Uterus (tissue), 4 donors: Measurements from ENCODE around the gene ADGRD2. TPM values are rescaled to one million over a fixed set of nuclear protein-coding genes. Genes with fewer than 3 reads are reported as not detected.

Experiments
- DNase-seq, 2 donors: peaks; one replicate each; pipeline ENCODE4 v3.0.0-alpha.2; 2019 to 2020
- H3K27ac ChIP-seq, 2 donors: fragments of 200-600 bp; sonication (generic); 1 replicate in 1 of 2; 2 replicates in 1 of 2; pipeline ENCODE4 v1.5.1; 2016 to 2018
- H3K27me3 ChIP-seq, 2 donors: fragments of 200-600 bp; sonication (generic); one replicate each; pipeline ENCODE4 v1.5.1; 2018 to 2019; ENCODE audit warnings: control low read depth in 1 of 2
- H3K36me3 ChIP-seq, 2 donors: fragments of 200-600 bp; sonication (generic); one replicate each; pipeline ENCODE4 v1.5.1; 2019; ENCODE audit warnings: control low read depth in 1 of 2
- H3K4me1 ChIP-seq, 2 donors: fragments of 200-600 bp; sonication (generic); one replicate each; pipeline ENCODE4 v1.5.1; 2018 to 2019; ENCODE audit warnings: control low read depth in 1 of 2
- H3K4me3 ChIP-seq, 2 donors: fragments of 200-600 bp; sonication (generic); 1 replicate in 1 of 2; 2 replicates in 1 of 2; pipeline ENCODE4 v1.5.1; 2018 to 2019; ENCODE audit warnings: mild to moderate bottlenecking in 1 of 2
- H3K9me3 ChIP-seq, 2 donors: fragments of 200-600 bp; sonication (generic); one replicate each; pipeline ENCODE4 v1.5.1; 2019; ENCODE audit warnings: control low read depth in 1 of 2
- CTCF ChIP-seq, 4 experiments: fragments of 200-600 bp in 2 of 4; fragments of 450-650 bp in 2 of 4; sonication (generic) in 2 of 4; IDR thresholded peaks; one replicate each; pipeline ENCODE4 v1.5.1; 2016 to 2019; ENCODE audit warnings: antibody characterized with exemption in 4 of 4, mild to moderate bottlenecking in 2 of 4, moderate library complexity in 1 of 4
- POLR2A ChIP-seq, 2 donors: fragments of 450-650 bp; IDR thresholded peaks; one replicate each; pipeline ENCODE4 v1.6.1; 2016; ENCODE audit warnings: antibody characterized with exemption in 2 of 2, mild to moderate bottlenecking in 1 of 2, moderate library complexity in 1 of 2
- intact Hi-C: fragments of 100-400 bp; cut with DNase I; formaldehyde crosslinking; loops from one replicate; pipeline ENCODE4 v1.15.1; 2023; ENCODE audit warnings: low total_unique reads
- total RNA-seq, 4 donors: library from RNA; depleted of rRNA in 3 of 4; stranded (reverse); fragments of >200 nt in 3 of 4; gene quantifications; one replicate each; pipeline versions ENCODE4 v1.1.0 to v1.2.4, GENCODE V29; 2014 to 2023
- donor health status: DM: yes; HTN: yes; CAD: no.

Gene ADGRD2
- total RNA-seq, 4 donors from 2014 or later, result 0.76 TPM; not detected in 3

- H3K27ac ChIP-seq, result no peak overlapping the region
- no peaks in the 10 kb centered on the region for H3K4me1 ChIP-seq
- no peaks in the 10 kb centered on the region for H3K27me3 ChIP-seq
- no peak for DNase-seq
- no peaks in the 10 kb centered on the region for H3K36me3 ChIP-seq
- no peaks in the 10 kb centered on the region for H3K9me3 ChIP-seq
- H3K4me3 ChIP-seq, result no peak overlapping the region
- no peak for TF ChIP-seq POLR2A (IDR thresholded peaks at IDR 0.05)
- no peak for TF ChIP-seq CTCF (IDR thresholded peaks at IDR 0.05)
- intact Hi-C loops, result no loop called here
Measured at GRCh38 chr9:124493794-124494479, 43.7 kb downstream of the ADGRD2 start.

GRCh38 chr9:124495126-124496074 is 45.1 kb downstream of the ADGRD2 start:
- DNase-seq, result no peak
- Histone ChIP-seq H3K4me3 (no peak overlapping the region), H3K27ac (no peak overlapping the region), H3K4me1 (no peaks in the 10 kb centered on the region), H3K27me3 (no peaks in the 10 kb centered on the region), H3K36me3 (no peaks in the 10 kb centered on the region), H3K9me3 (no peaks in the 10 kb centered on the region)
- intact Hi-C loops, result no loop called here
- no peak for TF ChIP-seq POLR2A (IDR thresholded peaks at IDR 0.05)
- no peak for TF ChIP-seq CTCF (IDR thresholded peaks at IDR 0.05)

- no peak for TF ChIP-seq CTCF (IDR thresholded peaks at IDR 0.05)
- TF ChIP-seq POLR2A (IDR thresholded peaks at IDR 0.05), result no peak
- Histone ChIP-seq H3K27ac (no peak overlapping the region), H3K4me3 (no peak overlapping the region), H3K4me1 (no peaks in the 10 kb centered on the region), H3K9me3 (no peaks in the 10 kb centered on the region), H3K36me3 (no peaks in the 10 kb centered on the region), H3K27me3 (no peaks in the 10 kb centered on the region)
- no peak for DNase-seq
- intact Hi-C loops, result no loop called here
Measured at GRCh38 chr9:124496075-124496449, 45.8 kb downstream of the ADGRD2 start.

- Histone ChIP-seq H3K36me3 (no peaks in the 10 kb centered on the region), H3K4me1 (no peaks in the 10 kb centered on the region), H3K4me3 (no peak overlapping the region), H3K27me3 (peaks cover 0 to 3% of the 10 kb centered on the region in 2 donors), H3K9me3 (no peaks in the 10 kb centered on the region), H3K27ac (no peak overlapping the region)
- no peak for TF ChIP-seq POLR2A (IDR thresholded peaks at IDR 0.05)
- no peak for TF ChIP-seq CTCF (IDR thresholded peaks at IDR 0.05)
- intact Hi-C loops, result no loop called here
- DNase-seq, result no peak
Measured at GRCh38 chr9:124496463-124496862, 46.2 kb downstream of the ADGRD2 start.

GRCh38 chr9:124497441-124497840 is 47.2 kb downstream of the ADGRD2 start:
- no peak for TF ChIP-seq CTCF (IDR thresholded peaks at IDR 0.05)
- TF ChIP-seq POLR2A (IDR thresholded peaks at IDR 0.05), result no peak
- H3K4me1 ChIP-seq, result no peaks in the 10 kb centered on the region
- no peak overlapping the region for H3K4me3 ChIP-seq
- no peaks in the 10 kb centered on the region for H3K9me3 ChIP-seq
- no peak for DNase-seq
- peaks cover 0 to 6% of the 10 kb centered on the region in 2 donors for H3K27me3 ChIP-seq
- no peaks in the 10 kb centered on the region for H3K36me3 ChIP-seq
- intact Hi-C loops, result no loop called here
- H3K27ac ChIP-seq, result no peak overlapping the region
